Urothelium cell line (cell line): ENCODE data around the gene ACBD6.

Source experiments
- DNase-seq: peaks from one replicate; pipeline ENCODE4 v3.0.0; 2011; ENCODE audit warnings: low spot score, mixed read lengths
- FAIRE-seq: peaks from 2 replicates; lab custom pipeline; 2011; peaks lifted over from hg19 to GRCh38; lab: Jason Lieb, UNC

ACBD6 gene

DNA sequence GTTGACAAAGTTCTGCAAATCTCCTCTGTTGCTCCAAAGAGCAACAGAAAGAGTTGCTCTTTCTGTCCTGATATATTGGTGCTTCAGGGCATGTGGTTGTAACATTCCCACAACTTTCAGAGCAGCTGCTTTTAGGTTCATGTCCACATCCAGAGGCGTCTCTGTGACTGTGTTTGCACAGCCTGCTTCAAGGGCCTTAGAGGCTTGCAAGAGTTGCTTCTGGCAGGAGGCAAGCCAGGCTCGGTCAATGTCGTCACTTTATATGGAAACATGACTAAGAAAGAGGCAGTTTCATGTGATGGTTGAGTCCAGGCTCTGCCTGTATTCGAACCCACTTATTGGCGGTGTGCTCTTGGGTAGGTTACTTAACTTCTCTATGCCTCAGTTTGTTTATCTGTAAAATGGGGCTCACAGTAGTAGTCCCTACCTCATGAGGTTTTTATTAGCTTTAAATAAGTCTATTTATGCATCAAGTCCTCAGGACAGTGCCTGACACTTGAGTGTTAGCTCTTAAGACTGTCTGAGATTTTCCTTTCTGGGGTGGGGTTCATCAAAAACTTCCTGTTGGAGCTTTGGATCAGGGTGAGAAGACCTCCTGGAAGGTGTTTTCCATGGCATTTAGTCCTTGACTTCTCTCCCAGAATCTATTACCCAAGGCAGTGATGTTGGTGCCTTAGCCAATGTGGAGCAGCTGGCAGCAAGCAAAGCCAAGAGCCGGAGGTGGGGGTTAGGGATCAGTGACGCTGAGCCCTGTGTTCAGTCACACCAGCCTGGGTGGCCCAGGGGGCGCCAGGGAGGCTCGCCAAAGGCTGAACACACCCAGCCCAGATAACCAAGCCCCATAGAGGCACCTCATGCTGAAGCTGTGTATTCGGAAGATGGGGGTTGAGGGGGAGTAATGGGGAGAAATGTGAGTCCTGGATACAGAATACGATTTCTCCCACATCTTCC lies 253.4 kb downstream of the ACBD6 start:
- no peak for FAIRE-seq
- DNase-seq, result no peak

GRCh38 chr1:180248176-180248575 lies 254.2 kb downstream of the ACBD6 start:
- DNase-seq (no peak), FAIRE-seq (no peak)

- no peak for FAIRE-seq
Observed at GRCh38 chr1:180247580-180247979, 254.8 kb downstream of the ACBD6 start.

DNA sequence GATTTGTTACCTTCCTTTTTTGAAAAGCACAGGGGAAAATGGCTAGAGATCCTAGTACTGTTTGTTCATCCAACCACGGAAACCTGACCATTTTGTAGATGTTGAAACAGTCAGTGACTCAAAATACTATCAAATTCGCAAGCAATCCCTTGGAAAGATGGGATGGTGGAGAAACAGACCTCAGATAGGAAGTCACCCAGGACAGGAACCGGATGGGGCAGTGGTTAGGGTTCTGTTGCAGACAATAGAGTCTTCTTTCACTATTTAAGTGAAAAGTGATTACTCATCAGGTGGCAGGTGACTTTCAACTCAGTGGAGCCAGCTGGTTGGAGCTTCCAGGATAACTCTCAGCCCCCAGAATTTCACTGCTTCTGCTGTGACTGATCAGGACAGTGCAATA lies 255.3 kb downstream of the ACBD6 start:
- no peak for FAIRE-seq

More at GRCh38 chr1:180247580-180247979, 254.8 kb downstream of the ACBD6 start:
- DNase-seq, result no peak

GRCh38 chr1:180246579-180246978 lies 255.8 kb downstream of the ACBD6 start:
- DNase-seq, result no peak
- FAIRE-seq, result no peak

More for the DNA sequence above, 255.3 kb downstream of the ACBD6 start:
- peak; percentile 28 for DNase-seq

GRCh38 chr1:180244840-180245239 lies 257.5 kb downstream of the ACBD6 start:
- DNase-seq, result no peak
- FAIRE-seq, result no peak

GRCh38 chr1:180243517-180244221 lies 258.7 kb downstream of the ACBD6 start:
- DNase-seq (no peak), FAIRE-seq (no peak)

DNA sequence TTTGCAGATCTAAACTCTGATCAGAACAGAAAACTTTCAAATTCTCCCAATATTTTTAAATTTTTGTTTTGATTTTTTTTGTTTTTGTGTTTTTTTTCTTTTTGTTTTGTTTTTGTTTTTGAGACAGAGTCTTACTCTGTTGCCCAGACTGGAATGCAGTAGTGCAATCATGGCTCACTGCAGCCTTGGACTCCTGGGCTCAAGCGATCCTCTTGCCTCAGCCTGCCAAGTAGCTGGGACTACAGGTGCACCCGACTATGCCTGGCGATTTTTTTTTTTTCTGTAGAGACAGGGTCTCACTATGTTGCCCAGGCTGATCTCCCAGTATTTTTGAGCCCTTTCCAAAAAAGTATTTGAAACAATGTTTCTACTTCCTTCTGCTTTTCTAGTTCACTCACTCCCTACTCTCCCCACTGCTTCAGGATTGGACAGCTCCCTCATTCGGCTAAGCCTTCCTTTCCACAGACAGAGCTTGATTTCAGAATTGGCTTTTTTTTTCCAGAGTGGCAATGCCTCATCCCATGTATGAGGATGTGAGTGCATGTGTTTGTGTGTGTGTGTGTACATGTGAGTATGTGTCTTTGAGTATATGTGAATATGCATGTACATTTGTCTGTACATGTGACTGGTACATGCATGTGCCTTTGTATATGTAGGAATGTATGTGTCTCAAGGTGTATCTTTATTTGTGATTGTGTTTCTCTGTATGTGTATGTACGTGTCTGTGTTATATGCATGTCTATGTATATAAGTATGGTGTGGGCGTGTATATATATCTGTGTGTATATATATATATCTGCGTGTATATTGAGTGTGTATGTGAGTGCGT lies 260.4 kb downstream of the ACBD6 start:
- no peak for DNase-seq
- peak; percentile 20 for FAIRE-seq

GRCh38 chr1:180239145-180240096 lies 263.0 kb downstream of the ACBD6 start:
- DNase-seq (no peak), FAIRE-seq (no peak)

DNA sequence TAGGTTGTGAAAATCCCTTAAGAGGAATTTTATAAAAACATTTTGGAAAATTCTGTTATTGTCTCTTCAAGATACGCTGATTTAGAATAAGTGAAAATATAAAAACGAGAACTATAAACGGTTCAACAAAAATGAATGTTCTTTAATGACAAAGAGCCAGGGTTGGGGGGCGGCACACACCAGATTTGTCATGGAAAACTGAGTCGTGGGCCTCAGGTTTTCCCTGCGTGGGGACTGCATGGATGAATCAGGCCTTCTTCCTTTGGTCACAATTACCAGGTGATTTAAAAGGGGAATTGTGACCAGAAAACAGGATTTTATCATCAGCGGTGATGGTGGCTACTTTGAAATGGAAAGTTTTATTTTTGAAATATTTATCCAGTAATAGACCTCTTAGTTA lies 263.7 kb downstream of the ACBD6 start:
- no peak for DNase-seq
- no peak for FAIRE-seq
